IPS-11a (cell line): ENCODE results near the gene CCSER1.

Experiments used
- H3K4me3 ChIP-seq: one replicate; pipeline ENCODE4 v1.5.1; 2013; ENCODE audit warnings: low read depth, low read length, control low read depth

CCSER1 gene

GRCh38 chr4:90189178-90189577, 62.0 kb downstream of the CCSER1 start:
- no peak overlapping the region for H3K4me3 ChIP-seq

DNA sequence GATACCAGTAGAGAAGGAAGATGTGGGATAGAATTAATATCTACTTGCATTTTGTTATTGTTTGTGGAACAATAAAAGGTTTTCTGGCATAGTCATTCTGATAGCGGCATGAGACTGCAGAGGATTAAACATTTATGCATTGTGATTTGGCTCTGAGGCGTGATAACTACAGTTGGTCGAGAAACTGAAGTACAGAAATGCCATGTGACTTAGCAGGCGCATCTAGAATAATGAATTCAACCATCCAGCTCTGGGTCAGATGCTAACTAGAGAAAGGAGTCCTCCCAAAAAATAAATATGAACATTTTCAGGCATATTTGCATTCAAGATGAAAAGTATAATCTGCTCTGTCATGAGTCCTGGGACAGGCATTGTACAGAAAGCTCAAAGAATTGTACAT, 62.8 kb downstream of the CCSER1 start:
- no peak overlapping the region for H3K4me3 ChIP-seq

DNA sequence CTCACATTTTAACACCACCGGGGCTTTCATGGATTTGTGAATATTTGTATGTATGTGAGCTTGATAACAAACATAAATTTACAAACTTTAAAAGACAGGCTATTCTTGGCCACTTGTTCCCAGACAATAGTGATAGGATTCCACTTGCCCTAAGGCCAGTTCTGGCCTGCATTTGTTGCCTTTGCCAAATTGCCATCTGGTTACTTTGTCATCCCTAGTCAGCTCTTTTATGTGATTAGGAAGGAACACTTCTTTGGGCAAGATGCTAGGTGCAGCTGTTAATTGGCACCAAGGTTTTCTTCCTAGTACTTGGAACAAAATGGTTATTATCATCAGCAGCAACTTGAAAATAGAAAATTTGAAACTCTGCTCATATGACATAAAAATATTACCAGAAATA, 63.3 kb downstream of the CCSER1 start:
- H3K4me3 ChIP-seq = no peak overlapping the region

GRCh38 chr4:90198086-90198847, 71.1 kb downstream of the CCSER1 start:
- H3K4me3 ChIP-seq = no peak overlapping the region

DNA sequence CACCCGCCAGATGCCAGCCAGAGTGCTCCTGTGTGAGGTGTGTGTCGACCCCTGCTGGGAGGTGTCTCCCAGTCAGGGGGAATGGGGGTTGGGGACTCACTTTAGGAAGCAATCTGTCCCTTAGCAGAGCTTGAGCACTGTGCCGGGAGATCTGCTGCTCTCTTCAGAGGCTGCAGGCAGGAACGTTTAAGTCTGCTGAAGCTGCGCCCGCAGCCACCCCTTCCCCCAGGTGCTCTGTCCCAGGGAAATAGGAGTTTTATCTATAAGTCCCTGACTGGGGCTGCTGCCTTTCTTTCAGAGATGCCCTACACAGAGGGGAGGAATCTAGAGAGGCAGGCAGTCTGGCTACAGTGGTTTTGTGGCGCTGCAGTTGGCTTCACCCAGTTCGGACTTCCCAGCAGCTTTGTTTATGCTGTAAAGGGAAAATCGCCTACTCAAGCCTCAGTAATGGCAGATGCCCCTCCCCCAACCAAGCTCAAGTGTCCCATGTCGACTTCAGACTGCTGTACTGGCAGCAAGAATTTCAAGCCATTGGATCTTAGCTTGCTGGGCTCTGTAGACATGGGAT, 80.8 kb downstream of the CCSER1 start:
- H3K4me3 ChIP-seq = no peak overlapping the region

DNA sequence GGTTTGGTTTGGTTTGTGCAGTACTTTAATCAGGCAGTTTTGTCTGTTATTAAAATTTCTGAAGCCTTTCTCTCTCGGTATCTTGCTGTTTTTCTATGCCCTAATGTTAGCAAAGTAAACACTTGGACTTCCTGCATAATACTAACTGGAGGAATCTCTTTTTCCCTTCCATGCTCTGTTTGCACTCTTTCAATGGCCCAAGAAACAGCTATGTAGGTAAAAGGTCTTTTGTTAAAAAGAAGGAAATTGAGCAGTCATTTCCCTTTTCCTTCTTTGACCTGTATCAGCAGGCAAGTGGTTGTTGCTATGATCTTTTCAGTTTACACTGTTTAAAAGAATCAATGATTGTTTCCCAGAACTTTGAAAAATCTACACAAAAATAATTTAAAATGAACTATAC, 82.7 kb downstream of the CCSER1 start:
- no peak overlapping the region for H3K4me3 ChIP-seq

GRCh38 chr4:90211174-90211573, 84.0 kb downstream of the CCSER1 start:
- no peak overlapping the region for H3K4me3 ChIP-seq

GRCh38 chr4:90215286-90215685, 88.1 kb downstream of the CCSER1 start:
- H3K4me3 ChIP-seq = no peak overlapping the region

GRCh38 chr4:90219822-90220221, 92.6 kb downstream of the CCSER1 start:
- no peak overlapping the region for H3K4me3 ChIP-seq

GRCh38 chr4:90220459-90220858, 93.3 kb downstream of the CCSER1 start:
- no peak overlapping the region for H3K4me3 ChIP-seq

DNA sequence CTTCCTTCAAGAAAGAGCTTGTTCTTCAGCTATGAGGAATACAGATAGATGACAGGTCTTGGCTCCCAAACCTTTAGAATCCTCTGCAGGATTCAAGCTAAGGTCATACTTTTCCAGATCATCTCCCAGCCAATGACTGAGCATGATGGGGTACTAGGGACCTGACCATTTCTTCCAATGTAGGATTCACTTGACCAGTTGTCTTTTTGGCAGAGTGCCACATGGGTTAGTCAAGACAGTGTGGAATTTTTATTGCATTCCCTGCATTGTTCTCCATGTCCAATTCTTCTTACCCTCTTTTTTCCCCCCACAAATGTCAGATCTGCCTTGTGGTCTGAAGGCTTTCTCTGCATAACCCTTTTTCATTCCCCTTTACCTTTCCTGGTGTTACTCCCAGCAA, 99.5 kb downstream of the CCSER1 start:
- no peak overlapping the region for H3K4me3 ChIP-seq

DNA sequence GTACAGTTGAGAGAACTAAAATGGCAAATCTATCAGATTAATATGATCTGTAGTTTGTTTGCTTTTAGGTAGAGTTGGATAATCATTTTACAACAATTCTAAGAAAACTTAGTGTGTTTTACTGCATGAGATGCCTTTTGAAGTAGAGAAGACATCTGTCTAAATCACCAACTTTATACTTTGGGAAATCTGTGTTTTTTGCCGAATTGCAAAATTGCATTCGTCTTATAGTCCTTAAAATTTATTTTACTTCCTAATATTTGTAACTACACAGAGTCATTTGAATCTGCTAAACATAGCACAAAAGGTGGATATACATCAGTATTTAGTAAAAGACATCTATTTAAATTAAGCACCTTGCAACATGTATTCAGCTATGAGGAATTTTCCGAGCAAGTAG, 100.0 kb downstream of the CCSER1 start:
- H3K4me3 ChIP-seq = no peak overlapping the region

DNA sequence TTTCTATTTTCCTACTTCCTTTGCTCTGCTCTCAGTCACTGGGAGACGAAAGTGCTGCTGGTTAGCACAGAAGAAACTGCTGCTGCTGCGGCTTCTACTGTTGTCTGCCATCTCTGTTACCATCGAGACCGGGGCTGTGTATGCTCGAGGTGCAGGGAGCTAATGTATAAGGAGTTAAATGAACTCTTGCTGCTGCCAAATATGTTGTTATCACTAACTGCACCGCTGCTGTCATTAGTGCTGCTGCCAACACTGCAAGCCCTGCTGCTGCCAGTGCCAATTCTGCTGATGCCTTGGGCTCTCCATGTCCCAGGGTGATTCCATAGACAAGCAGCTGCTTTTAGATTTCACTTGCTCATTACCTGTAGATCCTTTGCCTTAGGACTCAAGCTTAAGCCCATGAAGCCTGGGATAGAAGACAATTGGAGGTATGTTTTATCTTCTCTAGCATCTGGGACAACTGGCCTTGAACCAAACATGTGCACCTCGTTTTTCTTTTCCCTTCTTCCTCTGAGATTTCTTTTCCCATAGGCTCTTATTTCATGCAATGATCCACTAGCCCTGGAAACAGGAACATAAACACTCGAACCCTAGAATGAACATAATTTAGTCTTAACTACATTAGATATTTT, 107.8 kb downstream of the CCSER1 start:
- H3K4me3 ChIP-seq = no peak overlapping the region

GRCh38 chr4:90237751-90238530, 110.7 kb downstream of the CCSER1 start:
- no peak overlapping the region for H3K4me3 ChIP-seq

GRCh38 chr4:90240333-90240732, 113.1 kb downstream of the CCSER1 start:
- H3K4me3 ChIP-seq = no peak overlapping the region

- H3K4me3 ChIP-seq = no peak overlapping the region
Measured at GRCh38 chr4:90241008-90241407, 113.8 kb downstream of the CCSER1 start.

DNA sequence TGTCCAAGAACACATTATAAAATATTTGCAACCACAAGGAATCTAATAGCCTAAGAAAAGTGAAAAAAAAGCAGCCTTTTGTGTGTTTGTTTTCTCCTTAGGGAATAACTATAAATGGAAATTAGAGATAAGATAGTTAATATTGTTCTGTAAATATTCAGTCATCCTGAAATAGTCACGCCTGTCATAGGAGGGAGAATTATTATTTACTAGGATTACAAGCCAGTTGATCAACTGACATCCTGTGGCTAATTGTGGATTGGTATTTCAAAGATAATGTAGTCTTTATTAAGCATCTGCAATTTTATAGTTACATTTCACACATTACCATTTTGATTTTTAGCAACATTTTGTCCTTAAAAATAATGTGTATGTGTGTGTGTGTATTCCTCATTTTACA, 118.6 kb downstream of the CCSER1 start:
- no peak overlapping the region for H3K4me3 ChIP-seq

- no peak overlapping the region for H3K4me3 ChIP-seq
Measured at GRCh38 chr4:90246816-90247215, 119.6 kb downstream of the CCSER1 start.

DNA sequence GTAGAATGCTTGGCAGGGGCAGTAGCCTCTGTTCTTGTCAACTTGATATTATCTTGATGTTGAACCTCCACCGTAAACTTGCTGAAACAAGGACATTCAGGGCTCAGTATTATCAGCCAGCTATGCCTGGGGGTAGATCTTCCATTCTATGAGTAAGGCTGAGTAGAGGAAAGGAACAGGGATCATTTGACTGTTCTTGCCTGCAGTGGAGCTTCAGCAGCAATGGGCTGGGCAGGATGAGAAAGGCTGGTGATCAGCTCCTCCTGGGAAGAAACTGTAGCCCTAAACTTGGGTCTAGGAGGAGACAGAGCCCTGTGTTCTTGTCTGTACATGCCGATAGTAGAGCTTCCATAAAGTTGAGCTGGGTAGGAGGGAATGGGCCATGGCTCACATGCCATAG, 127.2 kb downstream of the CCSER1 start:
- H3K4me3 ChIP-seq = no peak overlapping the region

- H3K4me3 ChIP-seq = no peak overlapping the region
Measured at GRCh38 chr4:90274175-90274574, 147.0 kb downstream of the CCSER1 start.

DNA sequence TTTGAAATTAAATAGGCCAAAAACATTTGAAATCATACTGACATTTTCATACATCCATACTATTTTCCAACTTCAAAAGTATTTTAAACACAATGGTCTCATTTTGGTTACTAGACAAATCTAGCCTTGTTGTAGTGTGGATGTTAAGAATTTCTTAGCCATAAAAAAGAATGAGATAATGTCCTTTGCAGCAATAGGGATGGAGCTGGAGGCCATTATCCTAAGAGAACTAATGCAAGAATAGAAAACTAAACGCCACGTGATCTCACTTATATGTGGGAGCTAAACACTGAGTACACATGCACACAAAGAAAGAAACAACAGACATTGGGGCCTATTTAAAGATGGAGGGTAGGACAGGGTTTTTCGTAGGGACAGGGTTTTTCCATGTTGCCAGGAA, 153.8 kb downstream of the CCSER1 start:
- H3K4me3 ChIP-seq = no peak overlapping the region
